KOPT-K1 (cell line): ENCODE results near the gene SHISAL1.

ENCODE experiments used
- H3K27ac ChIP-seq: fragments of 200-600 bp; sonication (generic); 2 replicates; pipeline ENCODE4 v1.5.1; 2016; ENCODE audit warnings: antibody characterized with exemption, mild to moderate bottlenecking, low read depth, low read length; ENCODE audit not compliant: poor library complexity, severe bottlenecking
- H3K36me3 ChIP-seq: fragments of 200-600 bp; sonication (generic); 2 replicates; pipeline ENCODE4 v1.5.1; 2017; ENCODE audit warnings: antibody characterized with exemption, mild to moderate bottlenecking, low read length, moderate library complexity; ENCODE audit not compliant: insufficient read depth
- H3K9me3 ChIP-seq: fragments of 200-600 bp; sonication (generic); 2 replicates; pipeline ENCODE4 v1.5.1; 2017; ENCODE audit warnings: antibody characterized with exemption, low read length, mild to moderate bottlenecking; ENCODE audit not compliant: insufficient read depth, poor library complexity, severe bottlenecking

Gene SHISAL1

GRCh38 chr22:44273175-44273574, 39.6 kb downstream of the SHISAL1 start:
- Histone ChIP-seq H3K9me3 (no peaks in the 10 kb centered on the region), H3K36me3 (no peaks in the 10 kb centered on the region), H3K27ac (no peak overlapping the region)

- Histone ChIP-seq H3K9me3 (no peaks in the 10 kb centered on the region), H3K36me3 (no peaks in the 10 kb centered on the region), H3K27ac (no peak overlapping the region)
These were observed 40.4 kb downstream of the SHISAL1 start for GRCh38 chr22:44272401-44272771.

- no peaks in the 10 kb centered on the region for H3K9me3 ChIP-seq
- H3K36me3 ChIP-seq, result no peaks in the 10 kb centered on the region
- H3K27ac ChIP-seq, result no peak overlapping the region
These were observed 40.9 kb downstream of the SHISAL1 start for GRCh38 chr22:44271732-44272400.

GRCh38 chr22:44271010-44271500, 41.7 kb downstream of the SHISAL1 start:
- Histone ChIP-seq H3K36me3 (no peaks in the 10 kb centered on the region), H3K9me3 (no peaks in the 10 kb centered on the region), H3K27ac (no peak overlapping the region)

GRCh38 chr22:44270556-44270880, 42.2 kb downstream of the SHISAL1 start:
- Histone ChIP-seq H3K9me3 (no peaks in the 10 kb centered on the region), H3K36me3 (no peaks in the 10 kb centered on the region), H3K27ac (no peak overlapping the region)

- no peaks in the 10 kb centered on the region for H3K36me3 ChIP-seq
- no peaks in the 10 kb centered on the region for H3K9me3 ChIP-seq
- H3K27ac ChIP-seq, result no peak overlapping the region
These were observed 42.8 kb downstream of the SHISAL1 start for GRCh38 chr22:44269757-44270555.

- Histone ChIP-seq H3K27ac (no peak overlapping the region), H3K9me3 (no peaks in the 10 kb centered on the region), H3K36me3 (no peaks in the 10 kb centered on the region)
These were observed 43.6 kb downstream of the SHISAL1 start for GRCh38 chr22:44269117-44269498.

GRCh38 chr22:44268431-44269116, 44.2 kb downstream of the SHISAL1 start:
- Histone ChIP-seq H3K36me3 (no peaks in the 10 kb centered on the region), H3K27ac (no peak overlapping the region), H3K9me3 (no peaks in the 10 kb centered on the region)

- H3K36me3 ChIP-seq, result no peaks in the 10 kb centered on the region
- no peaks in the 10 kb centered on the region for H3K9me3 ChIP-seq
- no peak overlapping the region for H3K27ac ChIP-seq
These were observed 44.9 kb downstream of the SHISAL1 start for GRCh38 chr22:44267856-44268255.

- no peaks in the 10 kb centered on the region for H3K9me3 ChIP-seq
- H3K27ac ChIP-seq, result no peak overlapping the region
- no peaks in the 10 kb centered on the region for H3K36me3 ChIP-seq
These were observed 45.7 kb downstream of the SHISAL1 start for GRCh38 chr22:44266796-44267760.

GRCh38 chr22:44263547-44263946, 49.2 kb downstream of the SHISAL1 start:
- H3K36me3 ChIP-seq, result no peaks in the 10 kb centered on the region
- no peaks in the 10 kb centered on the region for H3K9me3 ChIP-seq
- H3K27ac ChIP-seq, result no peak overlapping the region

- no peaks in the 10 kb centered on the region for H3K9me3 ChIP-seq
- H3K27ac ChIP-seq, result no peak overlapping the region
- no peaks in the 10 kb centered on the region for H3K36me3 ChIP-seq
These were observed 50.7 kb downstream of the SHISAL1 start for GRCh38 chr22:44261861-44262595.

- Histone ChIP-seq H3K27ac (no peak overlapping the region), H3K9me3 (no peaks in the 10 kb centered on the region), H3K36me3 (no peaks in the 10 kb centered on the region)
These were observed 51.4 kb downstream of the SHISAL1 start for GRCh38 chr22:44261164-44261860.
